ENCODE data around the gene ASAP2. TPM values are rescaled to one million over a fixed set of nuclear protein-coding genes. Genes with fewer than 3 reads are reported as not detected.
A peak's percentile ranks its signal among the peaks of the same experiment; 100 is the strongest.

The ASAP2 gene
- polyA plus RNA-seq, 4 donors: 50.3 to 63.5 (median 58.3) TPM

DNA sequence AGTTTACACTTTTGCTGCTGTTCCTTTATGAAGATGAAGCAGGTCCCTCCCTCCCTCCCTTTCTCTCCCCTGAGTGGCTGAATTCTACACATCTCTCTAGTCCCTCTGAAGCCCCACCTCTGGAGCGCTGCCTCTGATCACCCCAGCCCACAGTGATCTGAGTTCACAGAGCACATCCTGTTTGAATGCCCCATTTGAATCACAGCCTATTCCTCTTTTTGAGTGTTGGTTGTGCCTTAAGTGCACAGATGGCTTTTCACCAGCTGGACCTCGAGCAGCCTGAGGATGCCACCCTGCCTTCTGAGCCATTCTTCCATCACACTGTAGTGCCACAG lies 129.6 kb downstream of the ASAP2 start:
- DNase-seq (ENCODE audit: low read depth in 4 of 4, low spot score in 3 of 4): no peak

DNA sequence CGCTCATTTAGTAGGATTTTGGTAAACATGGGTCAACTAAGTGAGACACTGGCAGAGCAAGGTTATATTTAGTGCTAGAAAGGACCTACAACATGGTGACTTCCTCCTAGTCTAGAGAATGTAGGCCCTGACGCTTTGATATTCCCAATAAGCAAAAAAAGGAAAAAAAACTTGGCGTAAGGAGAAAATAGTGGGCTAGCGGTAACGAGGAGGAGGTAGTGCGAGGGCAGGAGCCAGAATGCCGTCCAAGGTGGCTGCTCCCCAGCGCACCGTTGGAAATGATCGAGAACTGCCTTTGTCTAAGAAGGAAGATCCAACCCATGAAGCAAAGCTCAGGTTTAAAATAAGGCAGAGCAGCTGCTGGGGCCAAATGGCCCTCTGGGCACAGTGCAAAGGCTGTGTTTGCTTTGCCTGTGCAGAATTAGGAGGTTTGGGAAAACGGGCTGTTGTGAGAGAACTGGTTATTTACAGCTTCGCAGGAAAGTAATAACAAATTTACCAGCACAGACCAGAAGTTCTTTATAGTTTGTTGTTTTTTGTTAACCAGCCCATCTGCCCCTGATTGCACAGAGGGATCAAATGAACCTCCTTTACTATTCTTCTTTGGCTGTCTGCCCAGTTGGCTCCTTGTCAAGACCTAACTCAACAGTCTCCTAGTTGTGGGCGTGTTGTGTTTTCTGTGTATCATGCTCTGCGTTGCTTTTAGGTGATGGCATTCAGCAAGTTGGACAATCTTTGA lies 130.1 kb downstream of the ASAP2 start:
- peak; percentile 60 to 86 (median 74) for DNase-seq (ENCODE audit: low read depth in 4 of 4, low spot score in 3 of 4)

DNA sequence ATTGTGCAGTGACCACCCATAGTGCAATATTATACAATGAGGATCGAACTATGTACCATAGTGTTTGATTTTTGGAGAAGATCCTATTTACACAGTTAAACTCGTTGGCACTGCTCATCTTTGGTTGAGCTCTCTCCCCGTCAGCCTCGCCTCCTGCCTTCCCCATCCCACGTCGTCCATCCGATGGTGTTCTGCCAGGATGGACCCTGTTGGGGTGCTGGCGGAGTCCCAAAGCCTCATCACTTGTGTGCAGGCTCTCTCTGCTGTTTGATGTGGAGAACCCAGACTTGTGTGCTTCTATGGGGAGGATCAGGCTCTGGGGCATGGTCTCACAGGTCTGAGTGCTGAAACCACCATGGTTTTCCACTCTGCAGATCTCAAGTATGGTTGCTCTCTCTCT lies 131.3 kb downstream of the ASAP2 start:
- no peak for DNase-seq (ENCODE audit: low read depth in 4 of 4, low spot score in 3 of 4)

DNA sequence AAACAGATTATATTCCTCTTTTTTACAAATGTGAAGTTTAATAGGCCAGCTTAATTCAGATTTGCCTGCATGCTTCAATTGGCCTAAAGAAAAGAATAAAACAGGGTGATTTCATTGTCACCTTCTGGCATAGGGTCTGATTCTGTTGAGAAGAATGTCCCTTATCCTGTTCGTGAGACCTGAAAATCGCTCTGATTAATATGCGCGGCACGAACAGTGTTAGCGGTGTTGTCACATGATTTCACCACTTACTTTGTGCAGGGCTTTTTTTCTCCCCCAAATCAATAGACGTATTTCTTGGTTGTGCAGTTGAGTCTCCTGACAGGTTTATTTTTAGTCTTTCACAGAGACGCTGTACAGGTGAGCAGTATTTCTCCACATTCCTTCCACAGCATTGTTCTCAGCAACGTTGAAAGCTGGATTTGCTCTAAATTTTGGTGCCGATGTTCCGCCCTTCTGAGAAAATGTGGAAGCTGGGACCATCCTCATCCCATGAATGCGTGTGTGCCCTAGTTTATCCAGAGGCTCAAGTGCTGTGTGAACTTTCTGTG lies 134.8 kb downstream of the ASAP2 start:
- no peak for DNase-seq (ENCODE audit: low read depth in 4 of 4, low spot score in 3 of 4)

DNA sequence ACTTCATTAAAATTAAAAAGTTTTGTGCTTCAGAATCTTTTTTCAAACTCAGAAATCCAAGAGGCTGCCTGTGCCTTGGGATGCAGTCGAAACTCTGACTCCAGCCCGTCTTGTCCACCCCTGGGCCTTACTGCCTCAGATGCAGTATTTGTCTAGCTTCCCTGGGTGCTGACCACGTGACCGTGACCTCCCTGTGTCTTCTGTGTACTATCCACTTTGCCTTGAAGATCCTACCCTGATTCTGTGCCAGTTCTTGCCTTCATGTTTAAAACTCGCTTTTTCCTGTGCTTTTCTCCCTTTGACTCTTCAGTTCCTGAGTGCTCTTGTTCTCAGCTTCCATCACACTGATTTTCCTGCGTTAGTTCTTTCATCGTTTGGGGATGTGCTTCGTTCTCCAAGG lies 136.0 kb downstream of the ASAP2 start:
- no peak for DNase-seq (ENCODE audit: low read depth in 4 of 4, low spot score in 3 of 4)

DNA sequence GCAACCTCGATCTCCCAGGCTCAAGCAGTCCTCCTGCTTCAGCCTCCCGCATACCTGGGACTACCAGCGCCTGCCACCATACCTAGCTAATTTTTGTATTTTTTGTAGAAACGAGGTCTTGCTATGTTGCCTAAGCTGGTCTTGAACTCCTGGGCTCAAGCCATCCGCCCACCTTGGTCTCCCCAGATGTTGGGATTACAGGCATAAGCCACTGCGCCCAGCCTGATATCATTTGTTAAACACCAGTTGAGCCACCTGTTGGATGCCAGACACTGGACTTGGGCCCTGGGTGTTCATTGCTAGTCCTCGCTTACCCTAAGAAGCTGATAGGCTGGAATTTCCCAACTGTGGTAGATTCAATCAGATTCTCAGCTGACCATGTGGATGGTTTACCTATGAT lies 136.9 kb downstream of the ASAP2 start:
- DNase-seq (ENCODE audit: low read depth in 4 of 4, low spot score in 3 of 4): no peak

DNA sequence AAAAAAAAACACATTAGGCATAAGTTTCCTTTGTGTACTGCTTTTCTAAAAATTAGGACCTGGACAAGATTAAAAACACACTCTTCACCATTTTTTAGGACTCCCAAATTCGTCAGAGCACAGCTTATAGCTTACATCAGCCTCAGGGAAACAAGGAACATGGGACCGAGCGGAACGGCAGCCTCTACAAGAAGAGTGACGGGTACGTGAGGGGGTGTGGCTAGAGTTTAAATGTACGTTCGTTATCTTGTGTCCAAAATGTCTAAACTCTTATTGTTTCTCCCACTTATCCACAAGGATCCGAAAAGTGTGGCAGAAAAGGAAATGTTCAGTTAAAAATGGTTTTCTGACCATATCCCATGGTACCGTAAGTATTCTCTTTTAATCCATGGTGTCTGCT lies 137.8 kb downstream of the ASAP2 start:
- DNase-seq (ENCODE audit: low read depth in 4 of 4, low spot score in 3 of 4): no peak

DNA sequence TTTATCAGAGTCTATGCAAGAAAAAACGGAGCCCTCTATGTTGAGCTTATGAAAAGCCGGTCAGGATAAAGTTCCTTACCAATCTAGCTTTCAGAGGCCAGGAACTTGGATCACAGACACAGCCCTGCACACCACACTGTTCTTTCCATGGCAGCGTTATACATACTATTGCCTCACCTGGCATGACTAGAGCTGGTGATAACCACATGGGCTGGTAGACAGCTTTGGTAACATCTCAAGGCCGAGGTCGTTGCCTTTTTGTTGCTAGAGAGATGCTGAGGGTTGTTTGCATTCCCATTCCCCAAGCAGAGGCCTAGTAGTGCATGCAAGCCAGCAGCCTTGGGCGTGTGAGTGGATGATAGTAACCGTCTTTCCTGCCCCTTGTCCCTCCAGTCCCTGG lies 138.7 kb downstream of the ASAP2 start:
- DNase-seq (ENCODE audit: low read depth in 4 of 4, low spot score in 3 of 4): no peak

DNA sequence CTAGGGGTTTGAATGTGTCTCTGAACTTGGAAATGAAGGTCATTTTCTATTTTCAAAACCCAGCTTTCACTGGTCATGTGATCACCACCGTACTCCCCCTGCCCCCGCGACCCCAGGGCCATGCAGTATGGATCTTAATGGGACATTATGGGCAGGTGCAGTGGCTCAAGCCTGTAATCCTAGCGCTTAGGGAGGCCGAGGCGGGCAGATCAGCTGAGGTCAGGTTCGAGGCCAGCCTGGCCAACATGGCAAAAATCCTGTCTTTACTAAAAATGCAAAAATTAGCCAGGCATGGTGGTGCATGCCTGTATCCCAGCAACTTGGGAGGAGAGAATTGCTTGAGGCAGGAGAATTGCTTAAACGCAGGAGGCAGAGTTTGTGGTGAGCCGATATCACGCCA lies 139.4 kb downstream of the ASAP2 start:
- DNase-seq (ENCODE audit: low read depth in 4 of 4, low spot score in 3 of 4): no peak

DNA sequence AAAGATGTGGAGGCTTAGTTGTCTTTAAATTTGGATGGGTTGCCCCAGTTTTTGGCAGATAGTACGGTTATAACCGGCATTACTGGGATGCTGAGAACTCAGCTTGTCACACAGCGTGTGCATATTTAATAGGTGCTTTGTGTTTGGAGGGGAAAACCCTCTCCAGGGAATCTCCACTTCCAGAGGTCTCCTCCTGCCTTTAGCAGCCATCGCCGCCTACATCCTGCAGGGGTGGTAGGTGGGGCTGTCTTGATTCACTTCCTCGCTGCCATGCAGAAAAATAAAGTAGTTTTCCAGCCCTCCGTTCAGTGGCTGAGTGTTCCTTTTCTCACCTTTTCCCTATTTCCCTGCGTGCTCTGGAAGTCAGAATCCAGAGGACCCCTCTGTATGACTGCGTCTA lies 140.3 kb downstream of the ASAP2 start:
- DNase-seq (ENCODE audit: low read depth in 4 of 4, low spot score in 3 of 4): no peak

DNA sequence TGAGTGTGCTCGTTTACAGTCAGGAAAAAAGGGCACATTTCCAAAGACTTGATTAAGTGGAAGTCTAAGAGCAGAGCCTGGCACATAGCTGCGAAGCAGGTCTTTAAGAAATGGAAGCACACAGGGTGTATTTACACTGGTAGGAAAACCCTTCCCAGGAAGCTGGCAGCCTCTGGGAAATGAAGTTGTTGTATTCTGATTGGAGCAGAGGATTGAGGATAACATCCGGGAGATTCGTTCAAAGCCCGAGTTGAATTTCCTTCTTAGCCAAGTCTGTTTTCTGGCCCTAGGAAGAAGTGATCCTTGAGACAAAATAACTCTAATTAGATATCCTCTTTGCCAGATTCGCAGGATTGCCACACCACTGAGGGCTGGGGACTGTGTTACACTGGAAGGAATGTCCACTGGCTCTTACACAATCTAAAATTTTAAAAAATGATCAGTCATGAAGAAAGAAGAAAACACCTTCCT lies 140.8 kb downstream of the ASAP2 start:
- no peak for DNase-seq (ENCODE audit: low read depth in 4 of 4, low spot score in 3 of 4)

DNA sequence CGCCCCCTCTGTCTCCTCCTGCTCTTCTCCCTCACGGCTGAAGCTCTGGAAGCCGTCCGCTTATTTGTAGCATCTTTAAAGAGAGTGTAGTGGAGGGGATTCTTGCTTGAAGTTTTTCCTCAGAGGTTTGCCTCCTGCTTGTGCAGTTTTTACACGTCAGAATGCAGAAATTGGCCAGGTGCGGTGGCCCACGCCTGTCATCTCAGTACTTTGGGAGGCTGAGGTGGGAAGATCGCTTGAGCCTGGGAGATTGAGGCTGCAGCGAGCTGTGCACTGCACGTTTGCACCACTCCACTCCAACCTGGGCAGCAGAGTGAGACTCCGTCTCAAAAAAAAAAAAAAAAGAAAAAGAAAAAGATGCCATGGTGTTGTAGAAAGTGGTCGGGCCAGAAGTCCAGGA lies 147.7 kb downstream of the ASAP2 start:
- DNase-seq (ENCODE audit: low read depth in 4 of 4, low spot score in 3 of 4): no peak

DNA sequence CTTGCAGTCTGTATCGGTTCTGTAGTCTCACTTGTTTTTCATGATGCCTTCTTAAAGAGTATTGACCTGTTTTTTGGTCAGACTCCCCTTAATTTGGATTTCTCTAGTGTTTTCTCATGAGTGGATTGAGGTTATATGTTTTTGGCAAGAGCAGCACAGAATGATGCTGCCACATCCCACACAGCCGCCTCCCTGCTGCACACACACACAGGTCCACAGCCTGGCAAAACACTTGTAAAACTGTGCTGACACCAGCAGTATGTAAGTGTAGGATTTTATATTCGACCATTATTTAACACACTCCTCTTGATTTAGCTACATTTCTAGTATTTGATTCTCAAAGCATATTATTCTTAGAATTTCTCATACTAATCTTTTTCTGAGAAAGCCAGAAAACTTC lies 148.7 kb downstream of the ASAP2 start:
- no peak for DNase-seq (ENCODE audit: low read depth in 4 of 4, low spot score in 3 of 4)

DNA sequence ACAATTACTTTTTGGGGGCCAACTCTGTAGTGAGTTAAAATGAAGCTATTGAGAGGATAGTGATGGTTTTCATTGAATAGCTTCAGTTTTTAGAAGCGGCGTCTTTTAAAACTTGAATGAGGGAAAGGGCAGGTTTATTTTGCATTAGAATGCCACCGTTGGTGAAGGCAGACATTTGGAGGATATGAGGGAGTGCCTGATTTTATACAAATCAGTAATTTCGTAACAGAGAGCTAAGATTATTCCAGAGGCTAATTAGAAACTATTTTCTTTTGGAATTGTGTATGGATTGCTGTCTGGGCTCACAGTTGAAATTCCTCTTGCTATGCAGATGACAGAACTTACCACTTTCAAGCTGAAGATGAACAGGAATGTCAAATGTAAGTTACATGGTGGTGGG lies 149.1 kb downstream of the ASAP2 start:
- DNase-seq (ENCODE audit: low read depth in 4 of 4, low spot score in 3 of 4): no peak

DNA sequence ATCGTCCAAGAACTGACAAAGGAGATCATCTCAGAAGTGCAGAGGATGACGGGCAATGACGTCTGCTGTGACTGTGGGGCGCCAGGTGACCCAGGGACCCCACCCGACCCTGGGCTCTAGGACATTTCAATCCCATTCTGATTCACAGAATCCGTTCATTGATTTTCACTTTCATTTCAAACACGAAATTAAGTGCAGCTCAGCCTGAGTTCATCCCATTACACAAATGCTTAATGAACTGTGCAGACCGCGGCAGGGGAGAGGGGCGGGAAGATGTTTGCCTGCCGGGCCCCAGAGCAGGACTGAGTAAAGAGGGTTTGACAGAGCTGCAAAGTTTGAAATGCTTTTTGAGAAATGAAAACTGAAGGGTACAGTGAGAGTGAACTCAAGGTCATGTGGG lies 149.6 kb downstream of the ASAP2 start:
- no peak for DNase-seq (ENCODE audit: low read depth in 4 of 4, low spot score in 3 of 4)

DNA sequence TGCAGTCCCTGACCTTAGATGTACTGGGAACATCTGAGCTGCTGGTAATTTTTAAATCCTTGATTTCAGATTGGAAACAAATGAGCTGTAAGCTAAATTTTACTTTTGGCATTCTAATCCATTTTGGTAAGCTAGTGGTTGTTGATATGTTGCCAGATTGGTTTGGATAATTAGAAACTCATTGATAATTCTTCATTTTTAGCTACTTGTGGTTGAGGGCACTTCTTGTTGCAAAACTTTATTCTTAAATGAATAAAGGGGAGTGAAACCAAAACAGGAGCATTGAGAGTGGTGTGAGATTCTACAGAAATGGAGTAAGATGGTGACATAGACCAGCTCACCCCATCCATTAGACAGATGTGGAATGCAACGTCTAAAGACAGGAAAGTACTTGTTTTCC lies 152.2 kb downstream of the ASAP2 start:
- DNase-seq (ENCODE audit: low read depth in 4 of 4, low spot score in 3 of 4): no peak

DNA sequence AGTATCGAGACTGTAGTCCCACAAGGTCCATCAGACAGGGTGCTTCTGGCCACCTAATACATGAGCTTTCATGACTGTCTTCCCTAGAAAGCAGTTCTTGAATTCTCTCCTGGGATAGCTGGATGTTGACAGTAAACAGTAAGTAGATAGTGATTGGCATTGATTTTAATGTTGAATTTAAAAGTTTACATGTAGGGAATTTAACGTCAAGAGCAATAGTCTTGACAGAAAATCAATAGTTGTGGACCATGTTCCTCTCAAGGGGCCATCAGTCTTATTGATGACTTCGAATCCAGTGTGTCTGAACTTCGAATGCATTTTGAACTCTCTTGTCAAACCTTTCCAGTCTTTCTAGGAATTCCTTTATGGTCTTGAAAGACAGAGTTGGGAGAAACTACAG lies 152.9 kb downstream of the ASAP2 start:
- DNase-seq (ENCODE audit: low read depth in 4 of 4, low spot score in 3 of 4): no peak

DNA sequence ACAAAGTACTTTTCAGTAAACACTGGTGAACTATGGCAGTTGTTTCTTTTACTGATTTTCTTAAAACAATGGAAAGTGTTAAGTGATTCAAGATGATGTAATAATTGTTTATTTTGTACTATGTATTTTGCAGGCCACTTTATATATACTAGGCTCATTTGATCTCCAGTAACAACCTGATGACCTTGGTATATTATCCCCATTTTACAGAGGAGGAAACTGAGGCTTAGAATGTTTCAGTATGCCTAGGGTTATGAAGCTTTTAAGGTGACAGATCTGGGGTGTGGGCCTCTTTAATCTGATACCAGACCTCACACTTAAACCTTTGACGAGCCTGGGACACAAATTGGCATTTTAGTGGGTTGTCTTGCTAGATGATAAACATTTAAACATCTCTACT lies 153.5 kb downstream of the ASAP2 start:
- DNase-seq (ENCODE audit: low read depth in 4 of 4, low spot score in 3 of 4): no peak

DNA sequence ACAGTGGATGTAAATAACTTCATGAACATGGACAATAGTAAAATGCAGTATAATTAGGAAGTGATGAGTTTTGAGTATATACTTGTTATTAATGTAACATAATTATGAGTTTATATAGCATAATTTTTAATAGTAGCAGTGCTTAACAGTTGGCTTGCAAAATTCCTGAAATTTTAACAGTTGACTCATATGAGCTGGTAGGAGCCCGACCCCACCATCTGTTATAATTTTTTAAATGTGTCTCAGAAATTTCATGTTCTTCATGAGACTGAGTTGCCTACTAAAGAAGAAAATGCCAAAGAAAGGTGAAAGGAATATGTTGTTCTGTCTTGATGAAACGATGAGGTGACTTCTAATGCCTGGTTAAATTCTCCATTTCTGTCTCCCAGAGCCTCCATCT lies 154.1 kb downstream of the ASAP2 start:
- DNase-seq (ENCODE audit: low read depth in 4 of 4, low spot score in 3 of 4): no peak

DNA sequence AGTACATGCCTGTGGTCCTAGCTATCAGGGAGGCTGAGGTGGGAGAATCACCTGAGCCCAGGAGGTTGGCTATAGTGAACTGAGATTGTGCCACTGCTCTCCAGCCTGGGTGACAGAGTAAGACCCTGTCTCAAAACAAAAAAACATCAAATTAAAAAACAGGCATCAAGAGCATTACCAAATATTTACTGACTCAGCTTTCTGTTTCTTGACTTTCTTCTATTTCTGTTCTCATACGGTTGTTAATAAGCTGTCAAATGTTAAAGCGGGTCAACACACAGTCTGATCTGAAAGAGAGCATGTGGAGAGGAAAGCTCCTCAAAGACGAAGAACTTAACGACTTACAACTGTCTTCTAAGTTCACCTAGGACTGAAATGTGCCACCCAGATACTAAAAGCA lies 157.8 kb downstream of the ASAP2 start:
- DNase-seq (ENCODE audit: low read depth in 4 of 4, low spot score in 3 of 4): no peak

DNA sequence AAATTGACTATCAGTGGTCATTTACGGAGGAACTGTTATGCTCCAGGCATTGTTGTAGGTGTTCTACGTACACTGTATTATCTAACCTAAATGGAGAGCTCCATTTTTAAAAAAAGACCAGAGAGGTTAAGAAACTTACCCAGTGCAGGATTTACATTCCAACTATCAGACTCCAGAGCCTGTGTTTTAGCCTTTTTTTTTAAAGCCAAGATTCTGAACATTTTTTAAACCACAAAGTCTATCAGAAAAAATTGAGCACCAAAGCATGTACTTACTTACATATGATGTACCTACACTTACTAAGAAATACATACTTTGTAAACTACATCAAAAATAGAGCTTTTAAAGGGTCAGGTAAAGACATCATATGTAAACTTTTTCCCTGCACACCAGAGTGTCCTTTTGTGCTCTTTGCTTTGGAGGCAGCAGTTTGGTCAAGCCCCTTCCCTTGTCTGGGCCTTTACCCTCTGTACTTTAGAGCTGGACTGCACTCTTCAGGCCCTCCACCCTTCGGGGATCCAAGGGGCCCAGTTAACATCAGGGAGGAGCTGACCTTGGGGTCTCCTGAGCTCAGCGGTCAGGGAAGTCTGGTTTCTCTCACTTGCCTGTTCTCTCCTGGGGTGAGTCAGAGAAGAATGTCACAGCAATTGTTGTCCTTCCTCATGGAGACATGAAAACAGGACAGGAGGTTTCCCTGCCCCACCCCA lies 158.3 kb downstream of the ASAP2 start:
- DNase-seq (ENCODE audit: low read depth in 4 of 4, low spot score in 3 of 4): no peak

DNA sequence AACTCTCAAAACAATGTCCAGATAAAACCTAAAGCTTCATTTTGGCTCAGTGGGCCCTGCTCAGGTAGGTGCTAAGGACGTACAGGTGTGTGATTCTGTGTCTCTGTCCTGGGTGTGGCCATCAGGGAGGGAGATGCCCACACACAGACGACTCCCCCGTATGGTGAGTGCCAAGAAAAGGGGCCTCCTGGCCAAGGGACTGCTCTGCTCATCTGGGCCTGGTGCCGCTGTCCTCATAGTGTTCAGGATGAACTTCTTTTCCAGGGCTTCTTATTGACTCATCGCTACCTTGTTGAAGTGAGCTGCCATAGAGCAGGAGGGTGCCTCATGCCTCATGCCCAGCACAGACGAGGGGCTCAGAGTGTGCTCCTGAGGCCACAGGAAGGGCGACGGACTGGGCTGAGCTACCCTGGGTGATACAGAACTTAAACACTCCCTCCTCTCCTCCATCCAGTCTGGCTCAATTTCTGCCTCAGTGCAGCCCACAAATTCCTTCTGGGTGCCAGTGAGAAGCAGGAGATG lies 158.9 kb downstream of the ASAP2 start:
- no peak for DNase-seq (ENCODE audit: low read depth in 4 of 4, low spot score in 3 of 4)
